Skeletal muscle satellite cell (primary cell): ENCODE data around the gene CD248.

Experiments
- H3K27me3 ChIP-seq: 2 replicates; pipeline ENCODE4 v1.7.0; 2013; ENCODE audit warnings: low read length; ENCODE audit not compliant: control insufficient read depth, insufficient read depth
- H3K36me3 ChIP-seq: 2 replicates; pipeline ENCODE4 v1.7.0; 2013; ENCODE audit warnings: mild to moderate bottlenecking, control low read depth, low read length; ENCODE audit not compliant: insufficient read depth
- H3K4me1 ChIP-seq: 2 replicates; pipeline ENCODE4 v1.7.0; 2013; ENCODE audit warnings: low read length; ENCODE audit not compliant: control insufficient read depth, insufficient read depth
- H3K4me2 ChIP-seq: 2 replicates; pipeline ENCODE4 v1.7.0; 2013; ENCODE audit warnings: mild to moderate bottlenecking, low read length
- H3K4me3 ChIP-seq: 2 replicates; pipeline ENCODE4 v1.7.0; 2013; ENCODE audit warnings: low read length
- H3K9ac ChIP-seq: 2 replicates; pipeline ENCODE4 v1.7.0; 2013; ENCODE audit warnings: mild to moderate bottlenecking, low read depth, low read length, moderate library complexity
- H3K9me3 ChIP-seq: replicated peaks from 2 replicates; pipeline ENCODE4 v1.7.0; 2013; ENCODE audit warnings: mild to moderate bottlenecking, control low read depth, low read length

The CD248 gene

GRCh38 chr11:66271816-66272215 lies 45.0 kb downstream of the CD248 start:
- Histone ChIP-seq H3K36me3 (peaks cover 55% of the 10 kb centered on the region), H3K4me1 (peaks cover 17% of the 10 kb centered on the region), H3K4me3 (no peak overlapping the region), H3K9me3 (no peaks in the 10 kb centered on the region), H3K4me2 (no peak overlapping the region), H3K9ac (no peak overlapping the region), H3K27me3 (no peaks in the 10 kb centered on the region)

- peaks cover 57% of the 10 kb centered on the region for H3K36me3 ChIP-seq
- no peaks in the 10 kb centered on the region for H3K9me3 ChIP-seq
- peaks cover 22% of the 10 kb centered on the region for H3K4me1 ChIP-seq
- H3K4me3 ChIP-seq: peak overlapping the region; percentile 97
- peak overlapping the region; percentile 98 for H3K9ac ChIP-seq
- no peaks in the 10 kb centered on the region for H3K27me3 ChIP-seq
- peak overlapping the region; percentile 89 for H3K4me2 ChIP-seq
Measured at GRCh38 chr11:66268952-66269905, 47.6 kb downstream of the CD248 start.

GRCh38 chr11:66268244-66268951 lies 48.4 kb downstream of the CD248 start, which contains the start of gene RAB1B:
RAB1B (plus strand) TSS chr11:66268639; CDS start chr11:66268680, 41 bp downstream.
- H3K4me3 ChIP-seq: peak within 1 kb of the TSS; percentile 97
- peak within 1 kb of the TSS; percentile 98 for H3K9ac ChIP-seq
- no peaks in the 10 kb centered on the region for H3K27me3 ChIP-seq
- H3K4me2 ChIP-seq: peak within 1 kb of the TSS; percentile 96
- no peaks in the 10 kb centered on the region for H3K9me3 ChIP-seq
- peaks cover 22% of the 10 kb centered on the region for H3K4me1 ChIP-seq
- H3K36me3 ChIP-seq: peaks cover 56% of the 10 kb centered on the region

- Histone ChIP-seq H3K27me3 (no peaks in the 10 kb centered on the region), H3K9me3 (no peaks in the 10 kb centered on the region), H3K4me2 (peak overlapping the region; percentile 96), H3K36me3 (peaks cover 53% of the 10 kb centered on the region), H3K4me3 (peak overlapping the region; percentile 82), H3K9ac (peak overlapping the region; percentile 98), H3K4me1 (peaks cover 22% of the 10 kb centered on the region)
Measured at GRCh38 chr11:66267379-66268243, 49.2 kb downstream of the CD248 start.

- Histone ChIP-seq H3K4me2 (peak overlapping the region; percentile 96), H3K9ac (peak overlapping the region; percentile 98), H3K27me3 (no peaks in the 10 kb centered on the region), H3K4me1 (peaks cover 22% of the 10 kb centered on the region), H3K36me3 (peaks cover 53% of the 10 kb centered on the region), H3K4me3 (peak overlapping the region; percentile 82), H3K9me3 (no peaks in the 10 kb centered on the region)
Measured at GRCh38 chr11:66267039-66267378, 49.8 kb downstream of the CD248 start.

- Histone ChIP-seq H3K4me3 (peak overlapping the region; percentile 82), H3K36me3 (peaks cover 52% of the 10 kb centered on the region), H3K9ac (peak overlapping the region; percentile 98), H3K4me1 (peaks cover 22% of the 10 kb centered on the region), H3K9me3 (no peaks in the 10 kb centered on the region), H3K27me3 (no peaks in the 10 kb centered on the region), H3K4me2 (peak overlapping the region; percentile 96)
Measured at GRCh38 chr11:66266378-66267038, 50.3 kb downstream of the CD248 start.

GRCh38 chr11:66265531-66266377 lies 51.1 kb downstream of the CD248 start:
- Histone ChIP-seq H3K36me3 (peaks cover 56% of the 10 kb centered on the region), H3K27me3 (no peaks in the 10 kb centered on the region), H3K4me3 (no peak overlapping the region), H3K9ac (no peak overlapping the region), H3K4me1 (peaks cover 22% of the 10 kb centered on the region), H3K4me2 (no peak overlapping the region), H3K9me3 (no peaks in the 10 kb centered on the region)

GRCh38 chr11:66264914-66265313 lies 51.9 kb downstream of the CD248 start:
- Histone ChIP-seq H3K9ac (no peak overlapping the region), H3K4me2 (no peak overlapping the region), H3K9me3 (no peaks in the 10 kb centered on the region), H3K4me3 (no peak overlapping the region), H3K36me3 (peaks cover 55% of the 10 kb centered on the region), H3K4me1 (peaks cover 20% of the 10 kb centered on the region), H3K27me3 (no peaks in the 10 kb centered on the region)
